ENCODE measurements around the gene MYH14. TPM values are rescaled to one million over a fixed set of nuclear protein-coding genes. Genes with fewer than 3 reads are reported as not detected.

MYH14 gene
- total and polyA plus RNA-seq, 9 of the 15 experiments (the other 6 are each of a cell fraction or from before 2014, with no cell fraction given): 0.04 to 0.86 (median 0.19) TPM; not detected in 2

- TF ChIP-seq PCBP2 (IDR thresholded peaks at IDR 0.05; ENCODE audit: low read depth, low read length, poor library complexity, severe bottlenecking) (no peak), ZNF134 (CRISPR knock-in tag; conservative IDR thresholded peaks at IDR 0.05) (no peak), KDM1A (IDR thresholded peaks at IDR 0.05) (peak in 1 of 2 experiments; percentile 63; a peak in 2 of 4 replicates), ARID1B (IDR thresholded peaks at IDR 0.05) (no peak), HDAC2 (IDR thresholded peaks at IDR 0.05) (peak; percentile 23; the same call in 1 of the 2 replicates), SREBF2 (CRISPR knock-in tag; IDR thresholded peaks at IDR 0.05) (no peak), CBX1 (IDR thresholded peaks at IDR 0.05; ENCODE audit: low read depth) (peak; percentile 64; the same call in 1 of the 2 replicates), ELK3 (CRISPR knock-in tag; IDR thresholded peaks at IDR 0.05) (no peak), CHAMP1 (IDR thresholded peaks at IDR 0.05) (no peak), BCOR (IDR thresholded peaks at IDR 0.05) (peak; percentile 88), THRB (CRISPR knock-in tag; conservative IDR thresholded peaks at IDR 0.05) (no peak), RBFOX2 (IDR thresholded peaks at IDR 0.05; ENCODE audit: low read depth, low read length) (no peak), SMARCA5 (IDR thresholded peaks at IDR 0.05) (peak; percentile 85; the same call in 1 of the 2 replicates), ARID3B (CRISPR knock-in tag; IDR thresholded peaks at IDR 0.05; ENCODE audit: borderline replicate concordance) (no peak), ATF4 (CRISPR knock-in tag; IDR thresholded peaks at IDR 0.05) (no peak), POLR2B (IDR thresholded peaks at IDR 0.05; ENCODE audit: low read depth, partially characterized antibody) (no peak), RBM15 (IDR thresholded peaks at IDR 0.05; ENCODE audit: insufficient read depth, low read length) (no peak), ZNF561 (CRISPR knock-in tag; conservative IDR thresholded peaks at IDR 0.05) (no peak)
These were observed 29.2 kb upstream of the MYH14 start (continued) for GRCh38 chr19:50174100-50174793.

Measured in K562 (cell line).